CD14-positive monocyte (primary cell): ENCODE data around the gene DNMT3A. TPM values are rescaled to one million over a fixed set of nuclear protein-coding genes. Genes with fewer than 3 reads are reported as not detected.
"Not testable (repeated sequence)": the region's sequence is repeated elsewhere in the genome, so short reads cannot be mapped to it uniquely, and the experiment has no call there.

Experiments
- DNase-seq, 3 donors: peaks; one replicate each; pipeline ENCODE4 v3.0.0-alpha.2; 2011 to 2022
- H2AFZ ChIP-seq: 2 replicates; pipeline ENCODE4 v1.6.0; 2012; ENCODE audit warnings: mild to moderate bottlenecking, low read depth, low read length, inconsistent platforms; ENCODE audit not compliant: insufficient read depth, poor library complexity, severe bottlenecking
- H3K27ac ChIP-seq, 2 donors: 1 replicate in 1 of 2; 2 replicates in 1 of 2; pipeline ENCODE4 v1.5.1; 2012 to 2013; ENCODE audit warnings: low read length in 2 of 2, control low read depth in 1 of 2, inconsistent platforms in 1 of 2, low read depth in 1 of 2, mild to moderate bottlenecking in 1 of 2
- H3K27me3 ChIP-seq, 2 donors: one replicate each; pipeline versions ENCODE4 v1.6.0 to v1.6.1; 2011 to 2013; ENCODE audit warnings: low read length in 2 of 2; ENCODE audit not compliant: control insufficient read depth in 2 of 2, insufficient read depth in 2 of 2
- H3K36me3 ChIP-seq, 2 donors: replicated peaks in 1 of 2; 1 replicate in 1 of 2; 2 replicates in 1 of 2; pipeline versions ENCODE4 v1.5.1 to v1.6.1; 2012 to 2013; ENCODE audit warnings: low read length in 2 of 2, control low read depth in 1 of 2, inconsistent platforms in 1 of 2, mild to moderate bottlenecking in 1 of 2; ENCODE audit not compliant: insufficient read depth in 2 of 2, control insufficient read depth in 1 of 2
- H3K4me1 ChIP-seq, 2 donors: 1 replicate in 1 of 2; 2 replicates in 1 of 2; pipeline versions ENCODE4 v1.5.1 to v1.6.1; 2012 to 2013; ENCODE audit warnings: low read length in 2 of 2, control low read depth in 1 of 2, inconsistent platforms in 1 of 2, mild to moderate bottlenecking in 1 of 2, moderate library complexity in 1 of 2; ENCODE audit not compliant: insufficient read depth in 2 of 2, control insufficient read depth in 1 of 2
- H3K4me2 ChIP-seq: replicated peaks from 2 replicates; pipeline ENCODE3; 2012; ENCODE audit warnings: low read length, moderate library complexity, mild to moderate bottlenecking; ENCODE audit not compliant: poor library complexity, severe bottlenecking; ENCODE audit errors: extremely low read depth
- H3K4me3 ChIP-seq, 3 experiments: fragments of 200-600 bp in 1 of 3; sonication (generic) in 1 of 3; replicated peaks in 1 of 3; 1 replicate in 2 of 3; 2 replicates in 1 of 3; pipeline ENCODE4 v1.5.1; 2011 to 2013; ENCODE audit warnings: low read length in 3 of 3, mild to moderate bottlenecking in 3 of 3, control low read depth in 2 of 3, low read depth in 2 of 3, inconsistent platforms in 1 of 3, moderate library complexity in 1 of 3
- H3K79me2 ChIP-seq: 2 replicates; pipeline ENCODE4 v1.6.0; 2012; ENCODE audit warnings: mild to moderate bottlenecking, control low read depth, inconsistent platforms, low read length, moderate library complexity; ENCODE audit not compliant: insufficient read depth
- H3K9ac ChIP-seq: 2 replicates; pipeline ENCODE4 v1.6.0; 2017; ENCODE audit warnings: low read length, mild to moderate bottlenecking; ENCODE audit not compliant: insufficient read depth, poor library complexity, severe bottlenecking
- H3K9me3 ChIP-seq, 2 donors: replicated peaks in 1 of 2; 1 replicate in 1 of 2; 2 replicates in 1 of 2; pipeline versions ENCODE4 v1.5.1 to v1.6.1; 2012 to 2013; ENCODE audit warnings: low read length in 2 of 2, control low read depth in 1 of 2; ENCODE audit not compliant: control insufficient read depth in 1 of 2, insufficient read depth in 1 of 2
- H4K20me1 ChIP-seq: 2 replicates; pipeline ENCODE4 v1.6.0; 2012; ENCODE audit warnings: mild to moderate bottlenecking, low read length, control low read depth, moderate library complexity; ENCODE audit not compliant: insufficient read depth
- H3K27ac Mint-ChIP-seq, 7 donors: one replicate each; pipeline ENCODE4 v1.8.0; 2020; ENCODE audit warnings: mild to moderate bottlenecking in 7 of 7, mixed read lengths in 7 of 7, moderate library complexity in 6 of 7, inconsistent platforms in 2 of 7
- H3K27me3 Mint-ChIP-seq, 3 donors: one replicate each; pipeline ENCODE4 v1.8.0; 2021 to 2022; ENCODE audit warnings: low read depth in 3 of 3, mild to moderate bottlenecking in 3 of 3, mixed read lengths in 3 of 3, moderate library complexity in 3 of 3, inconsistent platforms in 1 of 3
- H3K36me3 Mint-ChIP-seq, 2 donors: one replicate each; pipeline ENCODE4 v1.8.0; 2020; ENCODE audit warnings: mixed read lengths in 2 of 2, inconsistent platforms in 1 of 2, mild to moderate bottlenecking in 1 of 2
- H3K4me1 Mint-ChIP-seq: one replicate; pipeline ENCODE4 v1.8.0; 2020; ENCODE audit warnings: mild to moderate bottlenecking, mixed read lengths
- H3K4me3 Mint-ChIP-seq, 2 donors: one replicate each; pipeline ENCODE4 v1.8.0; 2020; ENCODE audit warnings: mild to moderate bottlenecking in 2 of 2, mixed read lengths in 2 of 2, moderate library complexity in 1 of 2
- H3K9me3 Mint-ChIP-seq, 7 donors: one replicate each; pipeline ENCODE4 v1.8.0; 2020 to 2022; ENCODE audit warnings: mixed read lengths in 7 of 7, mild to moderate bottlenecking in 6 of 7, moderate library complexity in 6 of 7, inconsistent platforms in 2 of 7
- WGBS: methylation state at CpG from one replicate; pipeline ENCODE4 v1.1.5; 2013; ENCODE audit warnings: missing lambda C conversion rate; ENCODE audit not compliant: insufficient coverage; 5-methylcytosine and 5-hydroxymethylcytosine counted together
- intact Hi-C, 2 donors: fragments of 100-400 bp; cut with micrococcal nuclease; formaldehyde crosslinking; loops; one replicate each; pipeline versions ENCODE4 v1.15.0 to v1.15.1; 2023
- polyA plus RNA-seq, 3 donors: library from polyadenylated mRNA; depleted of rRNA in 1 of 3; unstranded in 2 of 3; stranded (reverse) in 1 of 3; fragments of 300-500 nt in 2 of 3; fragments of >200 nt in 1 of 3; fragmentation: Illumina TruSeq in 2 of 3; gene quantifications; 1 replicate in 2 of 3; 2 replicates in 1 of 3; pipeline ENCODE4 v1.2.3, GENCODE V29; 2012 to 2021
- TF ChIP-seq, protein P1 (sequence below): fragments of 200-600 bp; IDR thresholded peaks from one replicate; pipeline ENCODE4 v1.8.0; 2022; ENCODE audit warnings: antibody characterized with exemption, mild to moderate bottlenecking

DNMT3A gene
- polyA plus RNA-seq, 3 donors: 1.7 to 7.9 (median 2.7) TPM

DNA sequence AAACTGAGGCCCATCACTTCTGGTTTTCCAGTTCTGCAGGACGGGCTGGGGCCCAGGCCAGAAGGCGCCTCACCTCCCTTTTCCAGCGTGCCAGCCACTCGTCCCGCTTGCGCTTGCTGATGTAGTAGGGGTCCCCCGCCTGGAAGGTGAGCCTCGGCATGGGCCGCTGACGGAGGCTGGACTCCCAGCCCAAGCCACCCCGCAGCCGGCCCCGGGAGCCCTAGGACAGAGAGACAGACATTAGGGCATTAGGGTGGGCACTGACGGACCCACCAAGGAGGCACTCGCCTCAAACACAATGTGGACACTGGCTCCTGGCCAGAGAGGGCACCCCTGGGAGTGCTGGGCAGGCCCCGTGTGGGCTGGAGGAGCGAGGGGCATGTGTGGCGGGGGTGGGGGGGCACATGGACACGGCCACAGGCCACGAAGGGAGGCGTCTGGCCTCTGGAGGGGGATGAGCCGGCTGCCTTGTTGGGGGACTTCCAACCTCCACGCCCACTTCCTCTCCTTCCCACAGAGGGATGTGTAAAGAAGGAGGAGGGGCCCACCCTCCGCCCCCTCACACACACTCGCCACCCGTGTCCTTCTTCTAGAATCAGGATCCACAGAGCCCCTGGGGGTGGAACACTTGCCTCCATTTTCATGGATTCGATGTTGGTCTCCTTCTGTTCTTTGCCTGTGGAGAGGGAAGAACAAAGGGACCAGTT lies 66.7 kb downstream of the DNMT3A start:
- Mint-ChIP-seq H3K27ac (peak overlapping the region in 4 of 7 donors; percentile 36 to 77 (median 52)), H3K4me3 (no peak overlapping the region), H3K4me1 (peaks cover 59% of the 10 kb centered on the region), H3K27me3 (peaks cover 1 to 12% (median 11%) of the 10 kb centered on the region in 3 donors), H3K36me3 (peaks cover 32 to 39% of the 10 kb centered on the region in 2 donors), H3K9me3 (no peaks in the 10 kb centered on the region)
- H3K9me3 ChIP-seq: no peaks in the 10 kb centered on the region
- no peaks in the 10 kb centered on the region for H4K20me1 ChIP-seq
- WGBS: 85% methylated on average over 16 of the region's 27 CpGs
- peak overlapping the region; percentile 6 for H2AFZ ChIP-seq
- H3K4me1 ChIP-seq: peaks cover 66 to 71% of the 10 kb centered on the region in 2 donors
- intact Hi-C loops: loop anchor here (5.0 to 10.0 kb wide), 5 partner anchors 37 to 280 kb away; partner anchors contain the start of gene DNMT3A (in 2 of the 2)
- H3K9ac ChIP-seq: no peak overlapping the region
- H3K27me3 ChIP-seq: no peaks in the 10 kb centered on the region
- no peak overlapping the region for H3K27ac ChIP-seq
- H3K4me2 ChIP-seq: no peak overlapping the region
- H3K79me2 ChIP-seq: no peaks in the 10 kb centered on the region
- TF ChIP-seq, protein P1, sequence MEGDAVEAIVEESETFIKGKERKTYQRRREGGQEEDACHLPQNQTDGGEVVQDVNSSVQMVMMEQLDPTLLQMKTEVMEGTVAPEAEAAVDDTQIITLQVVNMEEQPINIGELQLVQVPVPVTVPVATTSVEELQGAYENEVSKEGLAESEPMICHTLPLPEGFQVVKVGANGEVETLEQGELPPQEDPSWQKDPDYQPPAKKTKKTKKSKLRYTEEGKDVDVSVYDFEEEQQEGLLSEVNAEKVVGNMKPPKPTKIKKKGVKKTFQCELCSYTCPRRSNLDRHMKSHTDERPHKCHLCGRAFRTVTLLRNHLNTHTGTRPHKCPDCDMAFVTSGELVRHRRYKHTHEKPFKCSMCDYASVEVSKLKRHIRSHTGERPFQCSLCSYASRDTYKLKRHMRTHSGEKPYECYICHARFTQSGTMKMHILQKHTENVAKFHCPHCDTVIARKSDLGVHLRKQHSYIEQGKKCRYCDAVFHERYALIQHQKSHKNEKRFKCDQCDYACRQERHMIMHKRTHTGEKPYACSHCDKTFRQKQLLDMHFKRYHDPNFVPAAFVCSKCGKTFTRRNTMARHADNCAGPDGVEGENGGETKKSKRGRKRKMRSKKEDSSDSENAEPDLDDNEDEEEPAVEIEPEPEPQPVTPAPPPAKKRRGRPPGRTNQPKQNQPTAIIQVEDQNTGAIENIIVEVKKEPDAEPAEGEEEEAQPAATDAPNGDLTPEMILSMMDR: no peak
- peak; percentile 42 to 69 (median 44) for DNase-seq
- peaks cover 4 to 12% of the 10 kb centered on the region in 2 donors for H3K36me3 ChIP-seq
- no peak overlapping the region for H3K4me3 ChIP-seq

- Mint-ChIP-seq H3K27ac (peak overlapping the region; percentile 29 to 96 (median 85)), H3K9me3 (no peaks in the 10 kb centered on the region), H3K4me3 (peak overlapping the region; percentile 64 to 84), H3K4me1 (peaks cover 49% of the 10 kb centered on the region), H3K27me3 (peaks cover 1 to 13% (median 11%) of the 10 kb centered on the region in 3 donors), H3K36me3 (peaks cover 42 to 45% of the 10 kb centered on the region in 2 donors)
- WGBS: 89% methylated on average over 5 of the region's 5 CpGs
- H2AFZ ChIP-seq: no peak overlapping the region
- H3K27ac ChIP-seq: peak overlapping the region; percentile 43 to 66
- H3K9ac ChIP-seq: no peak overlapping the region
- no peaks in the 10 kb centered on the region for H4K20me1 ChIP-seq
- H3K4me1 ChIP-seq: peaks cover 56 to 61% of the 10 kb centered on the region in 2 donors
- H3K4me3 ChIP-seq: peak overlapping the region in 1 of 3 experiments; percentile 25
- TF ChIP-seq, protein P1: no peak
- no peaks in the 10 kb centered on the region for H3K9me3 ChIP-seq
- DNase-seq: no peak
- peaks cover 4 to 20% of the 10 kb centered on the region in 2 donors for H3K36me3 ChIP-seq
- intact Hi-C loops: loop anchor here (10.0 kb wide), 2 partner anchors 71 to 281 kb away; partner anchors contain the start of gene DNMT3A (in 1 of the 2)
- H3K27me3 ChIP-seq: no peaks in the 10 kb centered on the region
- no peaks in the 10 kb centered on the region for H3K79me2 ChIP-seq
- H3K4me2 ChIP-seq: no peak overlapping the region
Measured at GRCh38 chr2:25273985-25274535, 67.7 kb downstream of the DNMT3A start.

- not testable (repeated sequence) for H3K9me3 ChIP-seq, H2AFZ ChIP-seq, H3K27ac ChIP-seq, H3K27me3 ChIP-seq, H3K4me2 ChIP-seq, H3K79me2 ChIP-seq, H3K4me3 ChIP-seq, H3K4me3 Mint-ChIP-seq, H4K20me1 ChIP-seq, DNase-seq, H3K9me3 Mint-ChIP-seq, H3K9ac ChIP-seq
- intact Hi-C loops: loop anchor here (10.0 kb wide), 2 partner anchors 72 to 282 kb away; partner anchors contain the start of gene DNMT3A (in 1 of the 2)
- peaks cover 43 to 48% of the 10 kb centered on the region in 2 donors for H3K4me1 ChIP-seq
- H3K36me3 ChIP-seq: peaks cover 4 to 32% of the 10 kb centered on the region in 2 donors
- peak overlapping the region in 2 of 7 donors; percentile 85 to 96 for H3K27ac Mint-ChIP-seq
- peaks cover 36% of the 10 kb centered on the region for H3K4me1 Mint-ChIP-seq
- H3K27me3 Mint-ChIP-seq: peaks cover 1 to 11% (median 9%) of the 10 kb centered on the region in 3 donors
- H3K36me3 Mint-ChIP-seq: peaks cover 51 to 52% of the 10 kb centered on the region in 2 donors
- WGBS: 90% methylated on average over 2 of the region's 9 CpGs
Measured at GRCh38 chr2:25272705-25273104, 69.0 kb downstream of the DNMT3A start.
